ENCODE results near the gene DUSP23. TPM values are rescaled to one million over a fixed set of nuclear protein-coding genes. Genes with fewer than 3 reads are reported as not detected.
A peak's percentile ranks its signal among the peaks of the same experiment; 100 is the strongest.

Gene DUSP23
- total and polyA plus RNA-seq, 12 donors, result 28.3 to 260 (median 119) TPM

DNA sequence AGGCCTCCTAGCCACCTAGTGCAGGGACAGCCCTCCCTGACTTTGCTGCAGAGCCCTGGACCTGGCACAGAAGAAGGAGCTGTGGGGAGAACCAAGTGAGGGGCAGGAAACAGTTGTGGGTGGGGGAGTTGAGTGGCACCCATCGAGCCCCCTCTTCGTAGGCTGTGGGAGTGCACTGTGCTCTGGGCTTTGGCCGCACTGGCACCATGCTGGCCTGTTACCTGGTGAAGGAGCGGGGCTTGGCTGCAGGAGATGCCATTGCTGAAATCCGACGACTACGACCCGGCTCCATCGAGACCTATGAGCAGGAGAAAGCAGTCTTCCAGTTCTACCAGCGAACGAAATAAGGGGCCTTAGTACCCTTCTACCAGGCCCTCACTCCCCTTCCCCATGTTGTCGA, 1.2 kb downstream of the DUSP23 start:
- no peak for DNase-seq
- TF ChIP-seq, protein P1, sequence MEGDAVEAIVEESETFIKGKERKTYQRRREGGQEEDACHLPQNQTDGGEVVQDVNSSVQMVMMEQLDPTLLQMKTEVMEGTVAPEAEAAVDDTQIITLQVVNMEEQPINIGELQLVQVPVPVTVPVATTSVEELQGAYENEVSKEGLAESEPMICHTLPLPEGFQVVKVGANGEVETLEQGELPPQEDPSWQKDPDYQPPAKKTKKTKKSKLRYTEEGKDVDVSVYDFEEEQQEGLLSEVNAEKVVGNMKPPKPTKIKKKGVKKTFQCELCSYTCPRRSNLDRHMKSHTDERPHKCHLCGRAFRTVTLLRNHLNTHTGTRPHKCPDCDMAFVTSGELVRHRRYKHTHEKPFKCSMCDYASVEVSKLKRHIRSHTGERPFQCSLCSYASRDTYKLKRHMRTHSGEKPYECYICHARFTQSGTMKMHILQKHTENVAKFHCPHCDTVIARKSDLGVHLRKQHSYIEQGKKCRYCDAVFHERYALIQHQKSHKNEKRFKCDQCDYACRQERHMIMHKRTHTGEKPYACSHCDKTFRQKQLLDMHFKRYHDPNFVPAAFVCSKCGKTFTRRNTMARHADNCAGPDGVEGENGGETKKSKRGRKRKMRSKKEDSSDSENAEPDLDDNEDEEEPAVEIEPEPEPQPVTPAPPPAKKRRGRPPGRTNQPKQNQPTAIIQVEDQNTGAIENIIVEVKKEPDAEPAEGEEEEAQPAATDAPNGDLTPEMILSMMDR (IDR thresholded peaks at IDR 0.05), result no peak
- TF ChIP-seq POLR2A (IDR thresholded peaks at IDR 0.05), result no peak
- 95 to 99% (median 98%) methylated on average over 12 of the region's 12 CpGs for WGBS, 4 donors
- intact Hi-C loops (cut with DNase I), result no loop called here
- H3K27ac ChIP-seq, result peak overlapping the region in 1 of 5 donors; percentile 92
- no peaks in the 10 kb centered on the region for H3K27me3 ChIP-seq
- H3K4me3 ChIP-seq, result peak overlapping the region in 1 of 4 donors; percentile 87
- no peaks in the 10 kb centered on the region for H3K36me3 ChIP-seq (replicated peaks in 1 of 2)
- no peaks in the 10 kb centered on the region for H3K9me3 ChIP-seq (replicated peaks in 1 of 3)
- peaks cover 6 to 34% of the 10 kb centered on the region in 2 donors for H3K4me1 ChIP-seq (replicated peaks in 1 of 2)

DNA sequence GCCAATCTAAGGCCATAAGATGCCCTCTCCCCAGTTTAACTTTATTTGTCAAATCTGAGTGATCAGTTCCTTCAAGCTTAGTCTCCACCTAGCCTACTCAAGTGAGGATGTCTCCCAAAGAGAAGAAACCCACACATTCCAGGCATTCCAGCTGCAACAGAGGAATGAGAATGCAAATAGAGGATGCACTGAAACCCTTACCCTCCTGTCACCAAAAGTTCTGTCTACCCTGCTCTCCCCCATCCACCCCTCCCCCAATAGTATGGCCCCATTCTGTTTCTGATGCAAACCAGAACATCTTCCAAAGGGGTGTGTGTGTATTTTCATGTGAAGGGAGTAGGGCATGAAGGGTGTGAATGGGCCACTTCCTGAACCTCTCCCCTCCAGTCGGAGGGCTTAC, 3.0 kb downstream of the DUSP23 start:
- Histone ChIP-seq H3K4me1 (replicated peaks in 1 of 2) (peaks cover 6 to 41% of the 10 kb centered on the region in 2 donors), H3K27ac (no peak overlapping the region), H3K27me3 (no peaks in the 10 kb centered on the region), H3K36me3 (replicated peaks in 1 of 2) (no peaks in the 10 kb centered on the region), H3K4me3 (no peak overlapping the region), H3K9me3 (replicated peaks in 1 of 3) (no peaks in the 10 kb centered on the region)
- DNase-seq, result no peak
- WGBS, 4 donors, result 63 to 92% (median 87%) methylated on average over 1 of the region's 1 CpG
- TF ChIP-seq, protein P1 (IDR thresholded peaks at IDR 0.05), result no peak
- no peak for TF ChIP-seq POLR2A (IDR thresholded peaks at IDR 0.05)
- intact Hi-C loops (cut with DNase I), result no loop called here

DNA sequence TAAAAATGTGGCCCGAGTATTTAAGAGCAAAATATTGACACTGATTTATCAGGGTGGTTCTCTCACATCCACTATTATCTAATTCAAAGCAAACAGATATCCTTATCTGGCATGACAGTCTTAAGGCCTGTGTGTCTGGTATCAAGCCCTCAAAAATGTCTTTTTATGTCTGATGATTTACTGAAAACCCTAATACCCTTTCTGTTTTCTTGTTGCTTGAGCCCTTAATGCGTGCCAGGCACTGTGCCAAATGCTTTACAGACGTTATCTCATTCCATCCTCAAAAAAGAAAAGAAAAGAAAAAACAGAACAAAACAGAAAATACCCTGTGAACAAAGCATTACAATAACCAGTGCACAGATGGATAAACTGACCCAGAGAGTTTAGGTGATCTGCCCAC, 5.7 kb downstream of the DUSP23 start:
- H3K9me3 ChIP-seq (replicated peaks in 1 of 3), result no peaks in the 10 kb centered on the region
- no peaks in the 10 kb centered on the region for H3K27me3 ChIP-seq
- H3K4me1 ChIP-seq (replicated peaks in 1 of 2), result peaks cover 3 to 24% of the 10 kb centered on the region in 2 donors
- H3K4me3 ChIP-seq, result no peak overlapping the region
- DNase-seq, result peak in 3 of 7 donors; percentile 26 to 65 (median 56)
- no peak for TF ChIP-seq POLR2A (IDR thresholded peaks at IDR 0.05)
- TF ChIP-seq, protein P1 (IDR thresholded peaks at IDR 0.05), result no peak
- peak overlapping the region in 1 of 5 donors; percentile 27 for H3K27ac ChIP-seq
- no peaks in the 10 kb centered on the region for H3K36me3 ChIP-seq (replicated peaks in 1 of 2)
- intact Hi-C loops (cut with DNase I), result no loop called here
- 12 to 21% (median 19%) methylated on average over 3 of the region's 3 CpGs for WGBS, 4 donors

DNA sequence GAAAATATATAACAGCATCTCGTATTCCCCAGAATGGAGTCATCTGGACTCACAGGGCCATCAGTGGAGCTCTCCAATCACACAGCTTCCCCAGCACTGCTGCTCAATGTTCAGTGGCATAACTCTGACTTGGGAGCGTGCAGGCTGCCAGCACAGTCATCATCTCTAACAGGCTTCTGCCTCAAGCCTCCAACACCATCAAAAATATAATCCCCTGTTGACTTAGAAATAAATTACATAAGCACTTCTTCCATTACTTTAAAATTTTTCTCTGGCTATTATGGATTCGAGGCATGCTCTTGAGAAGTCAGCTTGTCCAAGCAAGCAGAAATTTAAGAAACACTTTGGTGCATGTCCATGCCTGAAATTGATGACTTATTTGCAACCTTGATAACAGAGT, 6.2 kb downstream of the DUSP23 start:
- H3K27me3 ChIP-seq, result no peaks in the 10 kb centered on the region
- no peaks in the 10 kb centered on the region for H3K36me3 ChIP-seq (replicated peaks in 1 of 2)
- TF ChIP-seq, protein P1 (IDR thresholded peaks at IDR 0.05), result no peak
- no peak for TF ChIP-seq POLR2A (IDR thresholded peaks at IDR 0.05)
- no peaks in the 10 kb centered on the region for H3K9me3 ChIP-seq (replicated peaks in 1 of 3)
- peaks cover 0 to 20% of the 10 kb centered on the region in 2 donors for H3K4me1 ChIP-seq (replicated peaks in 1 of 2)
- peak in 6 of 7 donors; percentile 33 to 69 (median 56) for DNase-seq
- intact Hi-C loops (cut with DNase I), result no loop called here
- WGBS, 4 donors, result 41 to 56% (median 45%) methylated on average over 3 of the region's 3 CpGs
- no peak overlapping the region for H3K4me3 ChIP-seq
- H3K27ac ChIP-seq, result peak overlapping the region in 1 of 5 donors; percentile 27
